Lung (tissue), 12 donors: ENCODE measurements around the gene DNMBP. TPM values are rescaled to one million over a fixed set of nuclear protein-coding genes. Genes with fewer than 3 reads are reported as not detected.

ENCODE experiments used
- ATAC-seq: fragments of 200-7000 bp; cut with Tn5 transposase; one replicate; pipeline ENCODE4 v1.9.1; 2020; ENCODE audit warnings: moderate number of reproducible peaks; ENCODE audit not compliant: insufficient read depth, low FRiP score
- DNase-seq, 3 donors: peaks; one replicate each; pipeline ENCODE4 v3.0.0-alpha.2; 2013 to 2017
- H3K27ac ChIP-seq, 2 donors: one replicate each; pipeline ENCODE4 v1.5.1; 2013; ENCODE audit warnings: mild to moderate bottlenecking in 2 of 2, moderate library complexity in 2 of 2, control low read depth in 1 of 2, inconsistent platforms in 1 of 2, low read depth in 1 of 2, low read length in 1 of 2
- H3K27me3 ChIP-seq, 3 donors: one replicate each; pipeline ENCODE4 v1.5.1; 2013; ENCODE audit warnings: low read length in 2 of 3; ENCODE audit not compliant: control insufficient read depth in 3 of 3, insufficient read depth in 3 of 3
- H3K36me3 ChIP-seq, 4 donors: one replicate each; pipeline ENCODE4 v1.5.1; 2013; ENCODE audit warnings: low read length in 4 of 4, mild to moderate bottlenecking in 1 of 4, moderate library complexity in 1 of 4; ENCODE audit not compliant: control insufficient read depth in 4 of 4, insufficient read depth in 4 of 4
- H3K4me1 ChIP-seq, 5 donors: one replicate each; pipeline ENCODE4 v1.5.1; 2013; ENCODE audit warnings: low read length in 5 of 5, mild to moderate bottlenecking in 2 of 5, moderate library complexity in 1 of 5; ENCODE audit not compliant: control insufficient read depth in 5 of 5, insufficient read depth in 5 of 5
- H3K4me3 ChIP-seq: one replicate; pipeline ENCODE4 v1.5.1; 2013; ENCODE audit warnings: mild to moderate bottlenecking, control low read depth, moderate library complexity
- H3K9ac ChIP-seq, 2 donors: one replicate each; pipeline ENCODE4 v1.5.1; 2013; ENCODE audit warnings: low read length in 2 of 2, control low read depth in 1 of 2; ENCODE audit not compliant: insufficient read depth in 1 of 2
- H3K9me3 ChIP-seq, 4 donors: one replicate each; pipeline ENCODE4 v1.5.1; 2013; ENCODE audit warnings: low read length in 3 of 4, mild to moderate bottlenecking in 1 of 4, moderate library complexity in 1 of 4; ENCODE audit not compliant: control insufficient read depth in 4 of 4, insufficient read depth in 3 of 4
- CTCF ChIP-seq: IDR thresholded peaks from 2 replicates; pipeline ENCODE4 v1.5.1; 2012; ENCODE audit warnings: mild to moderate bottlenecking; ENCODE audit errors: control extremely low read depth, extremely low read depth
- WGBS, 2 donors: extraction: QIAGEN DNeasy Blood & Tissue Kit; methylation state at CpG; one replicate each; pipeline ENCODE4 v1.1.7; 2013; 5-methylcytosine and 5-hydroxymethylcytosine counted together
- polyA plus RNA-seq, 2 donors: library from polyadenylated mRNA; stranded (reverse); fragments of 200-250 nt; gene quantifications; one replicate each; pipeline ENCODE4 v1.2.1, GENCODE V29; 2013
- total RNA-seq, 2 donors: library from RNA; depleted of rRNA in 1 of 2; stranded (reverse); fragments of >200 nt in 1 of 2; gene quantifications; one replicate each; pipeline ENCODE4 v1.2.1, GENCODE V29; 2014 to 2021
- donor health status: control.
- donor health status: control.
- donor health status: Bipolar disorder and iron deficiency.
- donor health status: healthy.
- donor health status: DM: yes; HTN: yes; CAD: no.

The DNMBP gene
- total and polyA plus RNA-seq, 4 donors: 6.5 to 31.0 (median 12.5) TPM

GRCh38 chr10:99859585-99859984, 150.2 kb downstream of the DNMBP start:
- Histone ChIP-seq H3K36me3 (no peaks in the 10 kb centered on the region), H3K27ac (no peak overlapping the region), H3K27me3 (no peaks in the 10 kb centered on the region), H3K4me3 (no peak overlapping the region), H3K4me1 (no peaks in the 10 kb centered on the region), H3K9me3 (no peaks in the 10 kb centered on the region), H3K9ac (no peak overlapping the region)
- TF ChIP-seq CTCF: no peak
- no peak for DNase-seq
- ATAC-seq: no peak
- WGBS, 2 donors: 33 to 34% methylated on average over 5 of the region's 5 CpGs

- H3K4me3 ChIP-seq: no peak overlapping the region
- H3K9ac ChIP-seq: no peak overlapping the region
- no peaks in the 10 kb centered on the region for H3K4me1 ChIP-seq
- H3K27ac ChIP-seq: no peak overlapping the region
- H3K27me3 ChIP-seq: no peaks in the 10 kb centered on the region
- 92 to 94% methylated on average over 8 of the region's 8 CpGs for WGBS, 2 donors
- no peak for TF ChIP-seq CTCF
- no peaks in the 10 kb centered on the region for H3K9me3 ChIP-seq
- ATAC-seq (no peak), DNase-seq (no peak)
- no peaks in the 10 kb centered on the region for H3K36me3 ChIP-seq
Measured at GRCh38 chr10:99858849-99859248, 150.9 kb downstream of the DNMBP start.

GRCh38 chr10:99855479-99856071, 154.2 kb downstream of the DNMBP start:
- Histone ChIP-seq H3K4me3 (no peak overlapping the region), H3K4me1 (peaks cover 0 to 13% (median 0%) of the 10 kb centered on the region in 5 donors), H3K36me3 (peaks cover 0 to 2% (median 0%) of the 10 kb centered on the region in 4 donors), H3K9me3 (no peaks in the 10 kb centered on the region), H3K27me3 (no peaks in the 10 kb centered on the region), H3K27ac (no peak overlapping the region), H3K9ac (no peak overlapping the region)
- DNase-seq (no peak), ATAC-seq (no peak)
- no peak for TF ChIP-seq CTCF
- 87 to 95% methylated on average over 8 of the region's 8 CpGs for WGBS, 2 donors

- H3K9me3 ChIP-seq: no peaks in the 10 kb centered on the region
- ATAC-seq: no peak
Measured at GRCh38 chr10:99854860-99855259, 154.9 kb downstream of the DNMBP start.

More at GRCh38 chr10:99854860-99855259, 154.9 kb downstream of the DNMBP start:
- peaks cover 0 to 20% (median 0%) of the 10 kb centered on the region in 5 donors for H3K4me1 ChIP-seq
- peak; percentile 21 for TF ChIP-seq CTCF
- H3K27ac ChIP-seq: no peak overlapping the region
- H3K36me3 ChIP-seq: peaks cover 0 to 2% (median 0%) of the 10 kb centered on the region in 4 donors
- H3K4me3 ChIP-seq: no peak overlapping the region
- WGBS, 2 donors: 46 to 50% methylated on average over 6 of the region's 6 CpGs
- H3K27me3 ChIP-seq: no peaks in the 10 kb centered on the region
- no peak overlapping the region for H3K9ac ChIP-seq
- peak; percentile 73 to 91 (median 88) for DNase-seq
